Measurements from ENCODE around the gene LVRN.

Gene LVRN

GRCh38 chr5:116037236-116037822 lies 75.1 kb downstream of the LVRN start:
- DNase-seq (ENCODE audit: low spot score), result no peak
- no peak for TF ChIP-seq CTCF (IDR thresholded peaks at IDR 0.05; ENCODE audit: borderline replicate concordance, control extremely low read depth, extremely low read depth, insufficient read depth, missing control alignments)
- in situ Hi-C loops (cut with MboI; ENCODE audit: low sequenced_read_pairs, unreplicated experiment), result no loop called here

- no peak for TF ChIP-seq CTCF (IDR thresholded peaks at IDR 0.05; ENCODE audit: borderline replicate concordance, control extremely low read depth, extremely low read depth, insufficient read depth, missing control alignments)
- in situ Hi-C loops (cut with MboI; ENCODE audit: low sequenced_read_pairs, unreplicated experiment), result no loop called here
- DNase-seq (ENCODE audit: low spot score), result peak; percentile 34
Measured at GRCh38 chr5:116038817-116039216, 76.5 kb downstream of the LVRN start.

GRCh38 chr5:116042375-116042774 lies 80.1 kb downstream of the LVRN start:
- DNase-seq (ENCODE audit: low spot score), result no peak
- in situ Hi-C loops (cut with MboI; ENCODE audit: low sequenced_read_pairs, unreplicated experiment), result no loop called here

GRCh38 chr5:116044073-116044472 lies 81.8 kb downstream of the LVRN start:
- in situ Hi-C loops (cut with MboI; ENCODE audit: low sequenced_read_pairs, unreplicated experiment), result no loop called here
- TF ChIP-seq CTCF (IDR thresholded peaks at IDR 0.05; ENCODE audit: borderline replicate concordance, control extremely low read depth, extremely low read depth, insufficient read depth, missing control alignments), result no peak
- DNase-seq (ENCODE audit: low spot score), result no peak

More at GRCh38 chr5:116042375-116042774, 80.1 kb downstream of the LVRN start:
- TF ChIP-seq CTCF (IDR thresholded peaks at IDR 0.05; ENCODE audit: borderline replicate concordance, control extremely low read depth, extremely low read depth, insufficient read depth, missing control alignments), result no peak

- in situ Hi-C loops (cut with MboI; ENCODE audit: low sequenced_read_pairs, unreplicated experiment), result no loop called here
- DNase-seq (ENCODE audit: low spot score), result no peak
- no peak for TF ChIP-seq CTCF (IDR thresholded peaks at IDR 0.05; ENCODE audit: borderline replicate concordance, control extremely low read depth, extremely low read depth, insufficient read depth, missing control alignments)
Measured at GRCh38 chr5:116045821-116046220, 83.5 kb downstream of the LVRN start.

- no peak for TF ChIP-seq CTCF (IDR thresholded peaks at IDR 0.05; ENCODE audit: borderline replicate concordance, control extremely low read depth, extremely low read depth, insufficient read depth, missing control alignments)
- DNase-seq (ENCODE audit: low spot score), result no peak
- in situ Hi-C loops (cut with MboI; ENCODE audit: low sequenced_read_pairs, unreplicated experiment), result no loop called here
Measured at GRCh38 chr5:116046261-116046660, 84.0 kb downstream of the LVRN start.

Data from GM13976 (cell line).